T-helper 2 cell treated with Interferon-gamma antibody and Interleukin-4, amounts not matched to agents 5 μg/mL and 100 μg/mL, for 36 hours (primary cell): ENCODE measurements around the gene TBCEL.

Experiments used
- DNase-seq: peaks from one replicate; pipeline ENCODE4 v3.0.0; 2021; ENCODE audit warnings: low spot score
- H3K27ac Mint-ChIP-seq: one replicate; pipeline ENCODE4 v1.8.0; 2021; ENCODE audit warnings: mild to moderate bottlenecking, mixed read lengths
- H3K27me3 Mint-ChIP-seq: one replicate; pipeline ENCODE4 v1.8.0; 2021; ENCODE audit warnings: low read depth, mixed read lengths
- H3K36me3 Mint-ChIP-seq: one replicate; pipeline ENCODE4 v1.8.0; 2021; ENCODE audit warnings: low read depth, mixed read lengths
- H3K4me1 Mint-ChIP-seq: one replicate; pipeline ENCODE4 v1.8.0; 2021; ENCODE audit warnings: low read depth, mixed read lengths
- H3K4me3 Mint-ChIP-seq: one replicate; pipeline ENCODE4 v1.8.0; 2022; ENCODE audit warnings: mild to moderate bottlenecking, moderate library complexity, mixed read lengths
- H3K9me3 Mint-ChIP-seq: one replicate; pipeline ENCODE4 v1.8.0; 2021; ENCODE audit warnings: mixed read lengths

TBCEL gene

GRCh38 chr11:121023848-121024751, at the start of gene TBCEL:
TSS of gene TBCEL (plus strand) at chr11:121024102. CDS start at chr11:121045691, 21,589 bp downstream.
- H3K4me1 Mint-ChIP-seq: peaks cover 13% of the 10 kb centered on the region

GRCh38 chr11:120974466-120974865, 49.4 kb upstream of the TBCEL start:
- peaks cover 7% of the 10 kb centered on the region for H3K27me3 Mint-ChIP-seq
- H3K27ac Mint-ChIP-seq: no peak overlapping the region
- no peaks in the 10 kb centered on the region for H3K9me3 Mint-ChIP-seq
- no peaks in the 10 kb centered on the region for H3K36me3 Mint-ChIP-seq
- no peak overlapping the region for H3K4me3 Mint-ChIP-seq
- DNase-seq: no peak
- H3K4me1 Mint-ChIP-seq: no peaks in the 10 kb centered on the region

More at GRCh38 chr11:121023848-121024751, at the start of gene TBCEL:
- H3K9me3 Mint-ChIP-seq: no peaks in the 10 kb centered on the region
- DNase-seq: peak; percentile 79
- H3K27me3 Mint-ChIP-seq: peaks cover 5% of the 10 kb centered on the region
- H3K36me3 Mint-ChIP-seq: no peaks in the 10 kb centered on the region
- H3K4me3 Mint-ChIP-seq: peak within 1 kb of the TSS; percentile 79
- peak within 1 kb of the TSS; percentile 82 for H3K27ac Mint-ChIP-seq

- Mint-ChIP-seq H3K36me3 (no peaks in the 10 kb centered on the region), H3K27me3 (peaks cover 8% of the 10 kb centered on the region), H3K9me3 (no peaks in the 10 kb centered on the region), H3K4me3 (no peak overlapping the region), H3K4me1 (no peaks in the 10 kb centered on the region), H3K27ac (no peak overlapping the region)
- no peak for DNase-seq
Observed at GRCh38 chr11:120974965-120975364, 48.9 kb upstream of the TBCEL start.

- peaks cover 13% of the 10 kb centered on the region for H3K27me3 Mint-ChIP-seq
Observed at GRCh38 chr11:120977266-120978137, 46.4 kb upstream of the TBCEL start.

GRCh38 chr11:120978701-120979100, 45.2 kb upstream of the TBCEL start:
- H3K4me3 Mint-ChIP-seq: no peak overlapping the region
- H3K27ac Mint-ChIP-seq: no peak overlapping the region
- H3K9me3 Mint-ChIP-seq: no peaks in the 10 kb centered on the region
- H3K36me3 Mint-ChIP-seq: no peaks in the 10 kb centered on the region
- peaks cover 24% of the 10 kb centered on the region for H3K27me3 Mint-ChIP-seq
- DNase-seq: no peak
- no peaks in the 10 kb centered on the region for H3K4me1 Mint-ChIP-seq

More at GRCh38 chr11:120977266-120978137, 46.4 kb upstream of the TBCEL start:
- H3K4me3 Mint-ChIP-seq: no peak overlapping the region
- no peaks in the 10 kb centered on the region for H3K4me1 Mint-ChIP-seq
- DNase-seq: no peak
- no peaks in the 10 kb centered on the region for H3K9me3 Mint-ChIP-seq
- H3K27ac Mint-ChIP-seq: no peak overlapping the region
- H3K36me3 Mint-ChIP-seq: no peaks in the 10 kb centered on the region

- H3K36me3 Mint-ChIP-seq: no peaks in the 10 kb centered on the region
- peaks cover 50% of the 10 kb centered on the region for H3K27me3 Mint-ChIP-seq
- H3K4me3 Mint-ChIP-seq: peak overlapping the region; percentile 80
- DNase-seq: peak; percentile 49
- H3K27ac Mint-ChIP-seq: no peak overlapping the region
- peaks cover 7% of the 10 kb centered on the region for H3K4me1 Mint-ChIP-seq
- H3K9me3 Mint-ChIP-seq: no peaks in the 10 kb centered on the region
Observed at GRCh38 chr11:120985718-120986569, 38.0 kb upstream of the TBCEL start.

GRCh38 chr11:120988603-120989002, 35.3 kb upstream of the TBCEL start:
- DNase-seq: no peak
- Mint-ChIP-seq H3K27me3 (peaks cover 42% of the 10 kb centered on the region), H3K4me1 (peaks cover 7% of the 10 kb centered on the region)

GRCh38 chr11:120991830-120992686, 31.8 kb upstream of the TBCEL start:
- no peak overlapping the region for H3K27ac Mint-ChIP-seq
- no peak for DNase-seq
- no peaks in the 10 kb centered on the region for H3K9me3 Mint-ChIP-seq
- H3K4me1 Mint-ChIP-seq: peaks cover 8% of the 10 kb centered on the region
- H3K36me3 Mint-ChIP-seq: no peaks in the 10 kb centered on the region
- H3K4me3 Mint-ChIP-seq: no peak overlapping the region
- H3K27me3 Mint-ChIP-seq: peaks cover 31% of the 10 kb centered on the region

More at GRCh38 chr11:120988603-120989002, 35.3 kb upstream of the TBCEL start:
- Mint-ChIP-seq H3K27ac (no peak overlapping the region), H3K4me3 (no peak overlapping the region), H3K36me3 (no peaks in the 10 kb centered on the region), H3K9me3 (no peaks in the 10 kb centered on the region)

GRCh38 chr11:120994091-120994859, 29.6 kb upstream of the TBCEL start:
- no peaks in the 10 kb centered on the region for H3K9me3 Mint-ChIP-seq
- H3K36me3 Mint-ChIP-seq: no peaks in the 10 kb centered on the region
- peaks cover 8% of the 10 kb centered on the region for H3K4me1 Mint-ChIP-seq
- peaks cover 17% of the 10 kb centered on the region for H3K27me3 Mint-ChIP-seq
- H3K4me3 Mint-ChIP-seq: no peak overlapping the region
- DNase-seq: no peak
- no peak overlapping the region for H3K27ac Mint-ChIP-seq

- Mint-ChIP-seq H3K4me3 (no peak overlapping the region), H3K9me3 (no peaks in the 10 kb centered on the region), H3K36me3 (no peaks in the 10 kb centered on the region), H3K27me3 (peaks cover 15% of the 10 kb centered on the region), H3K4me1 (peaks cover 8% of the 10 kb centered on the region), H3K27ac (no peak overlapping the region)
- DNase-seq: no peak
Observed at GRCh38 chr11:120995184-120995583, 28.7 kb upstream of the TBCEL start.

GRCh38 chr11:120996973-120997372, 26.9 kb upstream of the TBCEL start:
- no peaks in the 10 kb centered on the region for H3K36me3 Mint-ChIP-seq
- peaks cover 13% of the 10 kb centered on the region for H3K27me3 Mint-ChIP-seq
- no peaks in the 10 kb centered on the region for H3K9me3 Mint-ChIP-seq
- DNase-seq: no peak
- no peak overlapping the region for H3K27ac Mint-ChIP-seq
- H3K4me1 Mint-ChIP-seq: peaks cover 8% of the 10 kb centered on the region
- H3K4me3 Mint-ChIP-seq: no peak overlapping the region

- H3K27me3 Mint-ChIP-seq: peaks cover 15% of the 10 kb centered on the region
- no peak overlapping the region for H3K4me3 Mint-ChIP-seq
- H3K4me1 Mint-ChIP-seq: peaks cover 8% of the 10 kb centered on the region
- H3K27ac Mint-ChIP-seq: no peak overlapping the region
- DNase-seq: no peak
- no peaks in the 10 kb centered on the region for H3K9me3 Mint-ChIP-seq
- no peaks in the 10 kb centered on the region for H3K36me3 Mint-ChIP-seq
Observed at GRCh38 chr11:120998581-120998980, 25.3 kb upstream of the TBCEL start.
